Activated T-helper 2 cell treated with anti-CD3 and anti-CD28 coated beads, Interferon-gamma antibody, Interleukin-2, Interleukin-4, amounts not matched to agents 10 μg/mL and 5 μg/mL and 100 μg/mL, durations not matched to agents 14 hours and 24 hours and 36 hours (primary cell): ENCODE data around the gene APP. TPM values are rescaled to one million over a fixed set of nuclear protein-coding genes. Genes with fewer than 3 reads are reported as not detected.
"Not testable (repeated sequence)": the region's sequence is repeated elsewhere in the genome, so short reads cannot be mapped to it uniquely, and the experiment has no call there.

Source experiments
- DNase-seq: peaks from one replicate; pipeline ENCODE4 v3.0.0; 2021; ENCODE audit warnings: low spot score
- H3K27ac Mint-ChIP-seq: one replicate; pipeline ENCODE4 v1.8.0; 2021; ENCODE audit warnings: mixed read lengths
- H3K27me3 Mint-ChIP-seq: one replicate; pipeline ENCODE4 v1.8.0; 2021; ENCODE audit warnings: low read depth, mixed read lengths
- H3K36me3 Mint-ChIP-seq: one replicate; pipeline ENCODE4 v1.8.0; 2021; ENCODE audit warnings: low read depth, mixed read lengths
- H3K4me1 Mint-ChIP-seq: one replicate; pipeline ENCODE4 v1.8.0; 2021; ENCODE audit warnings: low read depth, mixed read lengths
- H3K4me3 Mint-ChIP-seq: one replicate; pipeline ENCODE4 v1.8.0; 2021; ENCODE audit warnings: low read depth, mild to moderate bottlenecking, moderate library complexity, mixed read lengths
- H3K9me3 Mint-ChIP-seq: one replicate; pipeline ENCODE4 v1.8.0; 2021; ENCODE audit warnings: mixed read lengths
- intact Hi-C: fragments of 100-400 bp; cut with micrococcal nuclease; formaldehyde crosslinking; loops from one replicate; pipeline ENCODE4 v1.15.1; 2023
- total RNA-seq: library from RNA; stranded (reverse); gene quantifications from 2 replicates; pipeline ENCODE4 v1.2.3, GENCODE V29; 2022

APP gene
- total RNA-seq, 1 donor from 2014 or later, result 86.5 TPM

GRCh38 chr21:26081175-26081760 lies 89.3 kb downstream of the APP start:
- H3K9me3 Mint-ChIP-seq, DNase-seq, intact Hi-C loops, H3K4me1 Mint-ChIP-seq, H3K27ac Mint-ChIP-seq, H3K36me3 Mint-ChIP-seq, H3K4me3 Mint-ChIP-seq, H3K27me3 Mint-ChIP-seq: not testable (repeated sequence)

- H3K27me3 Mint-ChIP-seq, result no peaks in the 10 kb centered on the region
- H3K4me3 Mint-ChIP-seq, result no peak overlapping the region
- H3K9me3 Mint-ChIP-seq, result no peaks in the 10 kb centered on the region
- no peak overlapping the region for H3K27ac Mint-ChIP-seq
- H3K36me3 Mint-ChIP-seq, result peaks cover 2% of the 10 kb centered on the region
- DNase-seq, result no peak
- intact Hi-C loops, result no loop called here
- peaks cover 5% of the 10 kb centered on the region for H3K4me1 Mint-ChIP-seq
Observed at GRCh38 chr21:26080211-26080610, 90.4 kb downstream of the APP start.

- Mint-ChIP-seq H3K27me3 (no peaks in the 10 kb centered on the region), H3K27ac (no peak overlapping the region), H3K4me3 (no peak overlapping the region), H3K36me3 (no peaks in the 10 kb centered on the region), H3K9me3 (no peaks in the 10 kb centered on the region), H3K4me1 (peaks cover 5% of the 10 kb centered on the region)
- DNase-seq, result no peak
- intact Hi-C loops, result no loop called here
Observed at GRCh38 chr21:26079366-26079765, 91.2 kb downstream of the APP start.

- no peak for DNase-seq
- no peaks in the 10 kb centered on the region for H3K9me3 Mint-ChIP-seq
Observed at GRCh38 chr21:26077521-26077920, 93.0 kb downstream of the APP start.

GRCh38 chr21:26072666-26073615 lies 97.6 kb downstream of the APP start:
- DNase-seq, result no peak
- H3K27ac Mint-ChIP-seq, result no peak overlapping the region
- no peaks in the 10 kb centered on the region for H3K9me3 Mint-ChIP-seq
- peaks cover 39% of the 10 kb centered on the region for H3K4me1 Mint-ChIP-seq
- intact Hi-C loops, result no loop called here
- no peaks in the 10 kb centered on the region for H3K36me3 Mint-ChIP-seq
- no peak overlapping the region for H3K4me3 Mint-ChIP-seq
- H3K27me3 Mint-ChIP-seq, result no peaks in the 10 kb centered on the region

More at GRCh38 chr21:26077521-26077920, 93.0 kb downstream of the APP start:
- Mint-ChIP-seq H3K4me1 (peaks cover under 1% of the 10 kb centered on the region), H3K4me3 (no peak overlapping the region), H3K27me3 (no peaks in the 10 kb centered on the region), H3K27ac (no peak overlapping the region), H3K36me3 (no peaks in the 10 kb centered on the region)
- intact Hi-C loops, result no loop called here

- Mint-ChIP-seq H3K36me3 (no peaks in the 10 kb centered on the region), H3K27me3 (no peaks in the 10 kb centered on the region), H3K27ac (peak overlapping the region; percentile 75), H3K4me1 (peaks cover 44% of the 10 kb centered on the region), H3K4me3 (peak overlapping the region; percentile 67), H3K9me3 (no peaks in the 10 kb centered on the region)
- intact Hi-C loops, result no loop called here
- peak; percentile 27 for DNase-seq
Observed at GRCh38 chr21:26070822-26071425, 99.6 kb downstream of the APP start.

GRCh38 chr21:26070121-26070520 lies 100.4 kb downstream of the APP start:
- Mint-ChIP-seq H3K9me3 (no peaks in the 10 kb centered on the region), H3K36me3 (no peaks in the 10 kb centered on the region), H3K27ac (peak overlapping the region; percentile 75), H3K27me3 (no peaks in the 10 kb centered on the region), H3K4me3 (peak overlapping the region; percentile 67), H3K4me1 (peaks cover 44% of the 10 kb centered on the region)
- no peak for DNase-seq
- intact Hi-C loops, result no loop called here

- peaks cover 44% of the 10 kb centered on the region for H3K4me1 Mint-ChIP-seq
- H3K27ac Mint-ChIP-seq, result no peak overlapping the region
- intact Hi-C loops, result loop anchor here (10.0 kb wide), 1 partner anchor 174 kb away; no protein-coding TSS in a partner anchor
- H3K27me3 Mint-ChIP-seq, result no peaks in the 10 kb centered on the region
- no peak overlapping the region for H3K4me3 Mint-ChIP-seq
- no peaks in the 10 kb centered on the region for H3K36me3 Mint-ChIP-seq
- no peaks in the 10 kb centered on the region for H3K9me3 Mint-ChIP-seq
- no peak for DNase-seq
Observed at GRCh38 chr21:26068776-26069175, 101.8 kb downstream of the APP start.

GRCh38 chr21:26067836-26068594 lies 102.6 kb downstream of the APP start:
- H3K36me3 Mint-ChIP-seq, result no peaks in the 10 kb centered on the region
- peaks cover 44% of the 10 kb centered on the region for H3K4me1 Mint-ChIP-seq
- no peaks in the 10 kb centered on the region for H3K27me3 Mint-ChIP-seq
- H3K4me3 Mint-ChIP-seq, result no peak overlapping the region
- H3K27ac Mint-ChIP-seq, result peak overlapping the region; percentile 17
- intact Hi-C loops, result loop anchor here (10.0 kb wide), 1 partner anchor 173 kb away; no protein-coding TSS in a partner anchor
- H3K9me3 Mint-ChIP-seq, result no peaks in the 10 kb centered on the region
- DNase-seq, result no peak

GRCh38 chr21:26064506-26064905 lies 106.1 kb downstream of the APP start:
- Mint-ChIP-seq H3K27ac (no peak overlapping the region), H3K4me3 (no peak overlapping the region), H3K27me3 (no peaks in the 10 kb centered on the region), H3K4me1 (peaks cover 20% of the 10 kb centered on the region), H3K9me3 (no peaks in the 10 kb centered on the region), H3K36me3 (no peaks in the 10 kb centered on the region)
- no peak for DNase-seq
- intact Hi-C loops, result loop anchor here (10.0 kb wide), 1 partner anchor 170 kb away; no protein-coding TSS in a partner anchor

- H3K4me1 Mint-ChIP-seq, result no peaks in the 10 kb centered on the region
- H3K27me3 Mint-ChIP-seq, result no peaks in the 10 kb centered on the region
- H3K9me3 Mint-ChIP-seq, result no peaks in the 10 kb centered on the region
- no peaks in the 10 kb centered on the region for H3K36me3 Mint-ChIP-seq
- no peak overlapping the region for H3K4me3 Mint-ChIP-seq
- no peak overlapping the region for H3K27ac Mint-ChIP-seq
- DNase-seq, result no peak
- intact Hi-C loops, result loop anchor here (10.0 kb wide), 1 partner anchor 167 kb away; no protein-coding TSS in a partner anchor
Observed at GRCh38 chr21:26061437-26061836, 109.1 kb downstream of the APP start.
